Measurements from ENCODE around the gene NKD1. TPM values are rescaled to one million over a fixed set of nuclear protein-coding genes. Genes with fewer than 3 reads are reported as not detected.
A peak's percentile ranks its signal among the peaks of the same experiment; 100 is the strongest.

The NKD1 gene
- total RNA-seq, 2 experiments from 2014 or later: 0.04 to 0.06 TPM

- Histone ChIP-seq H3K27ac (ENCODE audit: low read depth, low read length, poor library complexity, severe bottlenecking) (no peak within 1 kb of the TSS), H3K79me2 (ENCODE audit: insufficient read depth, low read depth, low read length) (no peaks in the 10 kb centered on the region), H3K9me2 (ENCODE audit: insufficient read depth, low read length) (no peaks in the 10 kb centered on the region), H4K20me1 (ENCODE audit: insufficient read depth, low read length) (no peaks in the 10 kb centered on the region), H3K4me1 (ENCODE audit: insufficient read depth, low read length, poor library complexity, severe bottlenecking) (peaks cover 19% of the 10 kb centered on the region), H3K4me2 (ENCODE audit: low read length) (peak within 1 kb of the TSS; percentile 69), H3K9me3 (ENCODE audit: low read length) (no peaks in the 10 kb centered on the region), H3K4me3 (ENCODE audit: low read depth, low read length, poor library complexity, severe bottlenecking) (peak within 1 kb of the TSS; percentile 53), H2AFZ (ENCODE audit: low read length) (peak within 1 kb of the TSS; percentile 100), H3K36me3 (ENCODE audit: insufficient read depth, low read length) (no peaks in the 10 kb centered on the region)
- TF ChIP-seq EZH2phosphoT487 (IDR thresholded peaks at IDR 0.05; ENCODE audit: borderline replicate concordance, low read depth, low read length): no peak
- TF ChIP-seq CTCF (conservative IDR thresholded peaks at IDR 0.05; ENCODE audit: low read length): no peak
- POLR2A ChIA-PET: no interaction called here
- DNase-seq (ENCODE audit: low spot score): peak; percentile 66
- intact Hi-C loops (cut with micrococcal nuclease; ENCODE audit: unreplicated experiment): no loop called here
- BruUV-seq (replicated peaks): no TSS peak
- CTCF ChIA-PET (ENCODE audit: unreplicated experiment): interaction anchor here (0.6 to 1.0 kb wide), 2 partner anchors 15 to 1169 kb away, joined by 3 read pairs; no protein-coding TSS in a partner anchor
Observed at GRCh38 chr16:50681021-50681885, 133.1 kb downstream of the NKD1 start, which contains the start of gene SNX20. TSS of gene SNX20 (minus strand) at chr16:50681312. CDS start at chr16:50677526, 3,786 bp downstream.

GRCh38 chr16:50683689-50684374, 135.6 kb downstream of the NKD1 start:
- no peaks in the 10 kb centered on the region for H4K20me1 ChIP-seq (ENCODE audit: insufficient read depth, low read length)
- H3K4me3 ChIP-seq (ENCODE audit: low read depth, low read length, poor library complexity, severe bottlenecking): no peak overlapping the region
- no peaks in the 10 kb centered on the region for H3K9me2 ChIP-seq (ENCODE audit: insufficient read depth, low read length)
- no peak overlapping the region for H3K27ac ChIP-seq (ENCODE audit: low read depth, low read length, poor library complexity, severe bottlenecking)
- intact Hi-C loops (cut with micrococcal nuclease; ENCODE audit: unreplicated experiment): no loop called here
- peak; percentile 34 for DNase-seq (ENCODE audit: low spot score)
- H3K4me2 ChIP-seq (ENCODE audit: low read length): peak overlapping the region; percentile 3; the same call in 1 of the 2 replicates
- H3K4me1 ChIP-seq (ENCODE audit: insufficient read depth, low read length, poor library complexity, severe bottlenecking): peaks cover 19% of the 10 kb centered on the region
- POLR2A ChIA-PET: no interaction called here
- TF ChIP-seq EZH2phosphoT487 (IDR thresholded peaks at IDR 0.05; ENCODE audit: borderline replicate concordance, low read depth, low read length) (no peak), CTCF (conservative IDR thresholded peaks at IDR 0.05; ENCODE audit: low read length) (no peak)
- no TSS peak for BruUV-seq (replicated peaks)
- no peaks in the 10 kb centered on the region for H3K36me3 ChIP-seq (ENCODE audit: insufficient read depth, low read length)
- H3K9me3 ChIP-seq (ENCODE audit: low read length): no peaks in the 10 kb centered on the region
- no peak overlapping the region for H2AFZ ChIP-seq (ENCODE audit: low read length)
- no peaks in the 10 kb centered on the region for H3K79me2 ChIP-seq (ENCODE audit: insufficient read depth, low read depth, low read length)
- CTCF ChIA-PET (ENCODE audit: unreplicated experiment): no interaction called here
